Neural cell (in vitro differentiated cells): ENCODE data around the gene GCNT2.

Experiments used
- EP300 ChIP-seq: fragments of 450-650 bp; conservative IDR thresholded peaks from 2 replicates; pipeline ENCODE4 v1.6.1; 2014; ENCODE audit warnings: antibody characterized with exemption, mild to moderate bottlenecking, moderate library complexity; ENCODE audit not compliant: poor library complexity, severe bottlenecking
- EZH2 ChIP-seq: fragments of 200-600, 300-800 bp; shearing (Covaris generic), sonication (generic); IDR thresholded peaks from 2 replicates; pipeline ENCODE4 v1.6.1; 2014; ENCODE audit warnings: antibody characterized with exemption, low read length, borderline replicate concordance, mild to moderate bottlenecking; ENCODE audit not compliant: insufficient read depth, poor library complexity, severe bottlenecking
- MXI1 ChIP-seq: fragments of 450-650 bp; conservative IDR thresholded peaks from 2 replicates; pipeline ENCODE4 v1.6.1; 2014; ENCODE audit warnings: antibody characterized with exemption, mild to moderate bottlenecking; ENCODE audit not compliant: poor library complexity, severe bottlenecking
- POLR2AphosphoS5 ChIP-seq: IDR thresholded peaks from 2 replicates; pipeline ENCODE4 v1.6.1; 2012
- RAD21 ChIP-seq: fragments of 450-650 bp; conservative IDR thresholded peaks from 2 replicates; pipeline ENCODE4 v1.6.1; 2014; ENCODE audit warnings: antibody characterized with exemption, mild to moderate bottlenecking, moderate library complexity
- TAF1 ChIP-seq: IDR thresholded peaks from 2 replicates; pipeline ENCODE4 v1.6.1; 2012; ENCODE audit warnings: low read depth
- TF ChIP-seq, protein P1 (sequence below): fragments of 450-650 bp; IDR thresholded peaks from 2 replicates; pipeline ENCODE4 v1.5.1; 2014; ENCODE audit warnings: antibody characterized with exemption, mild to moderate bottlenecking, moderate library complexity; ENCODE audit not compliant: poor library complexity, severe bottlenecking
- TF ChIP-seq, protein P2 (sequence below): IDR thresholded peaks from 2 replicates; pipeline ENCODE4 v1.6.1; 2012; ENCODE audit warnings: borderline replicate concordance

DNA sequence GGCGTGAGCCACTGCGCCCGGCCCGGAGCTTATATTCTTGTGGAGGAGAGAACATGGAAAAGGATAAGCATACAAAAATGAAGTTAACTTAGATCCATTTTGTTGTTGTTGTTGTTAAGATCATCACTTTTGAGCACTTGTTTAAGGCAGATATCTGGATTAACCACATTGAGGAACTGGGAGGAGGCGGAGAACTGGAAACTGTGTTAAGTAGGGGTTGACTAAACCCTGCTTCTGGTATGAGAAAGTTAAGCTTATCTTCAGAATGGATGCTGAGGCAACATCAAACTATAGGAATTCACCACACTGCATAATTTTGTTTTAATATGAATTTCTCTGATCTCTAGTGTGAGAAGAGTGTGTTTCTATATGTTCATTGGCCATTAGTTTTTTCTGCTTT lies 57.6 kb downstream of the GCNT2 start:
- TF ChIP-seq TAF1 (no peak), EP300 (no peak), POLR2AphosphoS5 (no peak), MXI1 (no peak), EZH2 (no peak), RAD21 (no peak)
- TF ChIP-seq, protein P1, sequence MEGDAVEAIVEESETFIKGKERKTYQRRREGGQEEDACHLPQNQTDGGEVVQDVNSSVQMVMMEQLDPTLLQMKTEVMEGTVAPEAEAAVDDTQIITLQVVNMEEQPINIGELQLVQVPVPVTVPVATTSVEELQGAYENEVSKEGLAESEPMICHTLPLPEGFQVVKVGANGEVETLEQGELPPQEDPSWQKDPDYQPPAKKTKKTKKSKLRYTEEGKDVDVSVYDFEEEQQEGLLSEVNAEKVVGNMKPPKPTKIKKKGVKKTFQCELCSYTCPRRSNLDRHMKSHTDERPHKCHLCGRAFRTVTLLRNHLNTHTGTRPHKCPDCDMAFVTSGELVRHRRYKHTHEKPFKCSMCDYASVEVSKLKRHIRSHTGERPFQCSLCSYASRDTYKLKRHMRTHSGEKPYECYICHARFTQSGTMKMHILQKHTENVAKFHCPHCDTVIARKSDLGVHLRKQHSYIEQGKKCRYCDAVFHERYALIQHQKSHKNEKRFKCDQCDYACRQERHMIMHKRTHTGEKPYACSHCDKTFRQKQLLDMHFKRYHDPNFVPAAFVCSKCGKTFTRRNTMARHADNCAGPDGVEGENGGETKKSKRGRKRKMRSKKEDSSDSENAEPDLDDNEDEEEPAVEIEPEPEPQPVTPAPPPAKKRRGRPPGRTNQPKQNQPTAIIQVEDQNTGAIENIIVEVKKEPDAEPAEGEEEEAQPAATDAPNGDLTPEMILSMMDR = no peak
- TF ChIP-seq, protein P2, sequence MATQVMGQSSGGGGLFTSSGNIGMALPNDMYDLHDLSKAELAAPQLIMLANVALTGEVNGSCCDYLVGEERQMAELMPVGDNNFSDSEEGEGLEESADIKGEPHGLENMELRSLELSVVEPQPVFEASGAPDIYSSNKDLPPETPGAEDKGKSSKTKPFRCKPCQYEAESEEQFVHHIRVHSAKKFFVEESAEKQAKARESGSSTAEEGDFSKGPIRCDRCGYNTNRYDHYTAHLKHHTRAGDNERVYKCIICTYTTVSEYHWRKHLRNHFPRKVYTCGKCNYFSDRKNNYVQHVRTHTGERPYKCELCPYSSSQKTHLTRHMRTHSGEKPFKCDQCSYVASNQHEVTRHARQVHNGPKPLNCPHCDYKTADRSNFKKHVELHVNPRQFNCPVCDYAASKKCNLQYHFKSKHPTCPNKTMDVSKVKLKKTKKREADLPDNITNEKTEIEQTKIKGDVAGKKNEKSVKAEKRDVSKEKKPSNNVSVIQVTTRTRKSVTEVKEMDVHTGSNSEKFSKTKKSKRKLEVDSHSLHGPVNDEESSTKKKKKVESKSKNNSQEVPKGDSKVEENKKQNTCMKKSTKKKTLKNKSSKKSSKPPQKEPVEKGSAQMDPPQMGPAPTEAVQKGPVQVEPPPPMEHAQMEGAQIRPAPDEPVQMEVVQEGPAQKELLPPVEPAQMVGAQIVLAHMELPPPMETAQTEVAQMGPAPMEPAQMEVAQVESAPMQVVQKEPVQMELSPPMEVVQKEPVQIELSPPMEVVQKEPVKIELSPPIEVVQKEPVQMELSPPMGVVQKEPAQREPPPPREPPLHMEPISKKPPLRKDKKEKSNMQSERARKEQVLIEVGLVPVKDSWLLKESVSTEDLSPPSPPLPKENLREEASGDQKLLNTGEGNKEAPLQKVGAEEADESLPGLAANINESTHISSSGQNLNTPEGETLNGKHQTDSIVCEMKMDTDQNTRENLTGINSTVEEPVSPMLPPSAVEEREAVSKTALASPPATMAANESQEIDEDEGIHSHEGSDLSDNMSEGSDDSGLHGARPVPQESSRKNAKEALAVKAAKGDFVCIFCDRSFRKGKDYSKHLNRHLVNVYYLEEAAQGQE = no peak
